T-cell (primary cell): Measurements from ENCODE around the gene SYK. TPM values are rescaled to one million over a fixed set of nuclear protein-coding genes. Genes with fewer than 3 reads are reported as not detected.

ENCODE experiments used
- ATAC-seq, 4 experiments: fragments of 200-7000 bp in 3 of 4; fragments of 150-1000 bp in 1 of 4; cut with Tn5 transposase; replicated peaks in 1 of 4; 1 replicate in 3 of 4; 2 replicates in 1 of 4; pipeline ENCODE4 v1.10.0; 2021; ENCODE audit warnings: moderate library complexity in 3 of 4, mild to moderate bottlenecking in 2 of 4, moderate number of reproducible peaks in 1 of 4
- CTCF ChIA-PET, 2 donors: fragments of 300-600 bp; sonication (Branson Sonifier 250); formaldehyde crosslinking; loops; one replicate each; lab custom pipeline; 2022; ENCODE audit warnings: antibody characterized with exemption in 2 of 2; lab: Charles Lee
- POLR2A ChIA-PET, 2 donors: fragments of 300-600 bp; sonication (Branson Sonifier 250); formaldehyde crosslinking; loops; one replicate each; lab custom pipeline; 2022; ENCODE audit warnings: antibody characterized with exemption in 2 of 2; lab: Charles Lee
- DNase-seq, 35 experiments: peaks; one replicate each; pipeline versions ENCODE4 v3.0.0 to v3.0.0-alpha.2; 2013 to 2023
- H3K27ac ChIP-seq: one replicate; pipeline ENCODE4 v1.5.1; 2013; ENCODE audit warnings: low read length
- H3K27me3 ChIP-seq, 2 experiments: replicated peaks in 1 of 2; 1 replicate in 1 of 2; 2 replicates in 1 of 2; pipeline versions ENCODE4 v1.6.1 to v1.7.0; 2013; ENCODE audit warnings: low read length in 1 of 2, mixed read lengths in 1 of 2; ENCODE audit not compliant: control insufficient read depth in 2 of 2, insufficient read depth in 2 of 2; ENCODE audit errors: extremely low read depth in 1 of 2
- H3K36me3 ChIP-seq, 2 donors: 1 replicate in 1 of 2; 2 replicates in 1 of 2; pipeline versions ENCODE4 v1.6.1 to v1.7.0; 2013; ENCODE audit warnings: low read length in 1 of 2; ENCODE audit not compliant: control insufficient read depth in 2 of 2, insufficient read depth in 1 of 2; ENCODE audit errors: extremely low read depth in 1 of 2
- H3K4me1 ChIP-seq, 2 experiments: 1 replicate in 1 of 2; 2 replicates in 1 of 2; pipeline versions ENCODE4 v1.6.1 to v1.7.0; 2013; ENCODE audit warnings: low read length in 2 of 2, mixed read lengths in 1 of 2; ENCODE audit not compliant: insufficient read depth in 2 of 2, control insufficient read depth in 1 of 2; ENCODE audit errors: extremely low read depth in 1 of 2
- H3K4me3 ChIP-seq, 2 donors: 1 replicate in 1 of 2; 2 replicates in 1 of 2; pipeline versions ENCODE4 v1.5.1 to v1.7.0; 2013; ENCODE audit warnings: mild to moderate bottlenecking in 2 of 2, low read length in 1 of 2, moderate library complexity in 1 of 2; ENCODE audit not compliant: control insufficient read depth in 1 of 2; ENCODE audit errors: extremely low read depth in 1 of 2
- H3K9me3 ChIP-seq: 2 replicates; pipeline ENCODE4 v1.7.0; 2013
- H3K27ac Mint-ChIP-seq, 2 donors: one replicate each; pipeline ENCODE4 v1.8.0; 2020 to 2021; ENCODE audit warnings: mild to moderate bottlenecking in 2 of 2, mixed read lengths in 2 of 2
- H3K27me3 Mint-ChIP-seq, 2 donors: one replicate each; pipeline ENCODE4 v1.8.0; 2021 to 2022; ENCODE audit warnings: mixed read lengths in 2 of 2
- H3K36me3 Mint-ChIP-seq: one replicate; pipeline ENCODE4 v1.8.0; 2021; ENCODE audit warnings: mixed read lengths
- H3K4me1 Mint-ChIP-seq, 3 donors: one replicate each; pipeline ENCODE4 v1.8.0; 2020 to 2022; ENCODE audit warnings: mixed read lengths in 3 of 3, mild to moderate bottlenecking in 1 of 3
- H3K4me3 Mint-ChIP-seq, 3 donors: one replicate each; pipeline ENCODE4 v1.8.0; 2020 to 2022; ENCODE audit warnings: mild to moderate bottlenecking in 3 of 3, mixed read lengths in 3 of 3, moderate library complexity in 3 of 3
- H3K9me3 Mint-ChIP-seq, 3 donors: one replicate each; pipeline ENCODE4 v1.8.0; 2020 to 2022; ENCODE audit warnings: mixed read lengths in 3 of 3
- WGBS: methylation state at CpG from one replicate; pipeline ENCODE4 v1.1.5; 2013; ENCODE audit warnings: missing lambda C conversion rate; ENCODE audit not compliant: insufficient coverage; 5-methylcytosine and 5-hydroxymethylcytosine counted together
- total RNA-seq, 35 experiments: library from RNA in 6 of 35; stranded (reverse) in 6 of 35; fragments of 120-200 nt in 1 of 35; gene quantifications; one replicate each; pipeline versions ENCODE4 v1.2.1 to v1.2.4 and lab custom pipeline; 2013 to 2026

Gene SYK
- total RNA-seq, 5 donors from 2014 or later (not counting 1 experiment from before 2014, with no cell fraction given) = 1.0 to 10.7 (median 3.9) TPM

DNA sequence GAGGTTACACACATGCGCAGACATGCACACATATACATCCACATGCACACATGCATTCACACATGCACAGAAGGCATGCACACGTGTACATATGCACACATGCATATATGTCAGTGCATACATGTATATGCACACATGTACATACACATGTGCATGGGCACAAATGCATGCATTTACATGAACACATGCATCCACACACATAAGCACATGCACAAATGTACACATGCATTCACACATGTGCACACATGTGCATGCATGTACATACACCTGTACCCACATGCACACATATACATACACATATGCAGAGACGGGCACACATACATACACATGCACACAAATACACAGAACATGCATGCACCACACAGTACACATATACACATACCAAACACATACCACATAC is 97.7 kb downstream of the SYK start:
- H3K27ac Mint-ChIP-seq = no peak overlapping the region
- ATAC-seq (no peak), DNase-seq (no peak)
- no peak overlapping the region for H3K4me3 Mint-ChIP-seq
- H3K27ac ChIP-seq = no peak overlapping the region
- H3K4me1 ChIP-seq = no peaks in the 10 kb centered on the region
- H3K9me3 Mint-ChIP-seq = peaks cover 0 to 4% (median 0%) of the 10 kb centered on the region in 3 donors
- ChIA-PET CTCF (no interaction called here), POLR2A (no interaction called here)
- no peaks in the 10 kb centered on the region for H3K4me1 Mint-ChIP-seq
- H3K36me3 ChIP-seq = no peaks in the 10 kb centered on the region
- no peaks in the 10 kb centered on the region for H3K36me3 Mint-ChIP-seq
- no peaks in the 10 kb centered on the region for H3K9me3 ChIP-seq
- no peaks in the 10 kb centered on the region for H3K27me3 Mint-ChIP-seq
- peaks cover 0 to 7% of the 10 kb centered on the region in 2 experiments for H3K27me3 ChIP-seq
- no peak overlapping the region for H3K4me3 ChIP-seq
- WGBS = 95% methylated on average over 3 of the region's 3 CpGs

DNA sequence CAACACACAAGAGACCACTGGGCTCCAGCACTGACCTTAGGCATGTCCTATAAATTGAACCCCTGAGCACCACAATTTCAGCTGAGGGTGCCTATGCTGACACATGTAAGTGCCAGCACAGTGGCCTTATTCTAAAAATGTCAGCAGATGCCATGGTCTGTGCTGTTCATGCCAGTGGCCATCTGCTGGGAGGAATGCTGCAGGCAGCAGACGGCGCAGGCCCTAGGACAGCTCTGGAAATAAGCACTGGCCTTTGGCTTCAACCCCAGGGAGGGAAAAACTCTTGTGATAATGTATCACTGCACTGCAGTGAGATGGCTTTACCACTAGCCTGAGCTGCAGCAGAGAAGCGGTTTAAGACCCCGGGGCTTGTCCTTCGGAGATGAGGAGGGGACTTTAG is 98.5 kb downstream of the SYK start:
- Mint-ChIP-seq H3K36me3 (no peaks in the 10 kb centered on the region), H3K27ac (no peak overlapping the region), H3K9me3 (peaks cover 0 to 4% (median 0%) of the 10 kb centered on the region in 3 donors), H3K4me3 (no peak overlapping the region), H3K27me3 (no peaks in the 10 kb centered on the region), H3K4me1 (no peaks in the 10 kb centered on the region)
- ATAC-seq (no peak), DNase-seq (no peak)
- Histone ChIP-seq H3K4me3 (no peak overlapping the region), H3K27ac (no peak overlapping the region), H3K27me3 (peaks cover 0 to 7% of the 10 kb centered on the region in 2 experiments), H3K9me3 (no peaks in the 10 kb centered on the region), H3K36me3 (no peaks in the 10 kb centered on the region), H3K4me1 (no peaks in the 10 kb centered on the region)
- WGBS = 61% methylated on average over 5 of the region's 5 CpGs
- ChIA-PET POLR2A (no interaction called here), CTCF (no interaction called here)

DNA sequence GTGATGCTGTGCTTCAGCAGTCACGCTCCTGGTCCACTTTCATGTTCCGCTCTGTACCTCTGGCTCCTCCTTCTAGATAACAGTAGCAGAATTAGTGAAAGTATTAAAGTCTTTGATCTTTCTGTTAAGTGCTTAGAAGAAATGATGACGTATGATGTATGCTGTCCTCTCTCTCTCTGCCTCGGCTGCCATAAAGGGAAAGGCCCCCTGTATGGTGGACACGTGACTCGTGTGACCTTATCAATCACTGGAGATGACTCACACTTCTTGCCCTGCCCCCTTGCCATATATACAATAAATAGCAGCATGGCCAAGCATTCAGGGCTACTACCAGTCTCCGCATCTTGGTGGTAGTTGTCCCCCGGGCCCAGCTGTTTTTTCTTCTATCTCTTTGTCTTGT is 100.3 kb downstream of the SYK start:
- no peaks in the 10 kb centered on the region for H3K4me1 Mint-ChIP-seq
- DNase-seq = no peak
- Histone ChIP-seq H3K36me3 (no peaks in the 10 kb centered on the region), H3K27me3 (peaks cover 0 to 7% of the 10 kb centered on the region in 2 experiments), H3K4me1 (no peaks in the 10 kb centered on the region), H3K9me3 (no peaks in the 10 kb centered on the region), H3K4me3 (no peak overlapping the region), H3K27ac (no peak overlapping the region)
- ChIA-PET POLR2A (no interaction called here), CTCF (no interaction called here)
- no peaks in the 10 kb centered on the region for H3K36me3 Mint-ChIP-seq
- H3K27me3 Mint-ChIP-seq = no peaks in the 10 kb centered on the region
- no peak overlapping the region for H3K27ac Mint-ChIP-seq
- 92% methylated on average over 2 of the region's 8 CpGs for WGBS
- H3K9me3 Mint-ChIP-seq = peaks cover 0 to 4% (median 0%) of the 10 kb centered on the region in 3 donors
- no peak for ATAC-seq
- H3K4me3 Mint-ChIP-seq = no peak overlapping the region

DNA sequence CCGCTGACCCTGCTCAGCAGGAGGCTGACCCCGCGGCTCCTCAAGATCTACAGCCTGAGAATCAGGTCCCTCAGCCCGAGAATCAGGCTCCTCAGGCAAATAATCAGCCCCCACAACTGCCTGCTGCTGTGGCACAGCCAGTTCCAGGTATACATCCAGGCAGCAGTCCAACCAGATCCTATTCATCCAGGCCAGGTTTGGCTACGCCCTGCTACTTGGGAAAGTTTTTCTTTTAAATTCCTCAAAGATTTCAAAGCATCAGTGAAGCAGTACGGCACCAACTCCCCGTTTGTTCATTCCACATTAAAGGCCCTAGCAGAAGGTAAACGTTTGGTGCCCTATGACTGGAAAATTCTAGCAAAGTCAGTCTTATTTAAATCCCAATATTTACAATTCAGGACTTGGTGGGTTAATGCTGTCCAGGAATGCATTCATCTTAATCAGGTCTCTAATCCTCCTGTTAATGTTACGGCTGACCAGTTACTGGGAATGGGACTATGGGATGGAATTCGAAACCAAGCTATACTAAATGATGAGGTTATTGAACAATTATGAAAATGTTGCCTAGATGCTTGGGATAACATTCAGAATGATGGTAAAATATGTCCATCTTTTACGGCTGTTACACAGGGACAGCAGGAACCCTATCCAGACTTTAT is 102.3 kb downstream of the SYK start:
- CTCF ChIA-PET = no interaction called here
- no peak overlapping the region for H3K27ac ChIP-seq
- no peak for ATAC-seq

DNA sequence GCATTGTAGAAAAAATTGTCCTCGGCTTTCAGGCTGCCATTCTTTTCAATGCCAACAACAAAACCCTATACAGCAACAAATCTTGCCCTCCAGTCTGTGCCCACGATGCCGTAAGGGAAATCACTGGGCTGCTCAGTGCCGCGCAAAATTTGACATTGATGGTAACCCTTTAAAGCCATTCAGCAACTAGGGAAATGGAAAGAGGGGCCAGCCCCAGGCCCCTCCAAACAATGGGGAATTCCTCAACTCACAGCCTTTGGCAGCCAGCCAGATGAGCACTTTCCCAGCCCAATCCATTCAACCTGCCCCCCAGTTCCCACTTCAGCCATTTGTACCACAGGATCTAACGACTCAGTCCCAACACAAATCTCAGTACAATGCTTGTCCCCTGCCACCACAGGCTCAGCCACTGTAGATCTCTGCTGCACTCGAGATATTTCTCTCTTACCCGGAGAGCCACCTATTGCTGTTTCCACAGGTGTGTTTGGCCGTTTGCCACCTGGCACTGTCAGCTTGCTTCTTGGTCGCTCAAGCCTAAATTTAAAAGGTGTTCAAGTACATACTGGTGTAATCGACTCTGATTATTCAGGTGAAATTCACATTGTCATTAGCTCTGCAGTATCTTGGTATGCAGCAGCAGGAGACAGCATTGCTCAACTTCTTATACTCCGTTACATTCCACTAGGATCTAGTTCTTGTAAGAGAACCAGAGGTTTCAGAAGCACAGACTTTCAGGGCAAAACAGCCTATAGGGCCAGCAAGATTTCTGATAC is 103.3 kb downstream of the SYK start:
- Histone ChIP-seq H3K4me1 (no peaks in the 10 kb centered on the region), H3K36me3 (no peaks in the 10 kb centered on the region), H3K4me3 (no peak overlapping the region), H3K27me3 (peaks cover 0 to 2% of the 10 kb centered on the region in 2 experiments), H3K27ac (no peak overlapping the region), H3K9me3 (no peaks in the 10 kb centered on the region)
- no peak overlapping the region for H3K4me3 Mint-ChIP-seq
- ChIA-PET POLR2A (no interaction called here), CTCF (no interaction called here)
- WGBS = 79% methylated on average over 8 of the region's 12 CpGs
- H3K4me1 Mint-ChIP-seq = no peaks in the 10 kb centered on the region
- no peak for DNase-seq
- H3K27ac Mint-ChIP-seq = no peak overlapping the region
- no peaks in the 10 kb centered on the region for H3K27me3 Mint-ChIP-seq
- H3K9me3 Mint-ChIP-seq = peaks cover 0 to 4% (median 0%) of the 10 kb centered on the region in 3 donors
- ATAC-seq = no peak
- no peaks in the 10 kb centered on the region for H3K36me3 Mint-ChIP-seq

More for the DNA sequence above, 102.3 kb downstream of the SYK start:
- Histone ChIP-seq H3K4me3 (no peak overlapping the region), H3K4me1 (no peaks in the 10 kb centered on the region), H3K36me3 (no peaks in the 10 kb centered on the region), H3K27me3 (peaks cover 0 to 4% of the 10 kb centered on the region in 2 experiments), H3K9me3 (no peaks in the 10 kb centered on the region)
- no peaks in the 10 kb centered on the region for H3K4me1 Mint-ChIP-seq
- POLR2A ChIA-PET = no interaction called here
- H3K4me3 Mint-ChIP-seq = no peak overlapping the region
- no peaks in the 10 kb centered on the region for H3K27me3 Mint-ChIP-seq
- H3K36me3 Mint-ChIP-seq = no peaks in the 10 kb centered on the region
- no peak overlapping the region for H3K27ac Mint-ChIP-seq
- WGBS = 72% methylated on average over 5 of the region's 11 CpGs
- DNase-seq = no peak
- peaks cover 0 to 4% (median 0%) of the 10 kb centered on the region in 3 donors for H3K9me3 Mint-ChIP-seq

DNA sequence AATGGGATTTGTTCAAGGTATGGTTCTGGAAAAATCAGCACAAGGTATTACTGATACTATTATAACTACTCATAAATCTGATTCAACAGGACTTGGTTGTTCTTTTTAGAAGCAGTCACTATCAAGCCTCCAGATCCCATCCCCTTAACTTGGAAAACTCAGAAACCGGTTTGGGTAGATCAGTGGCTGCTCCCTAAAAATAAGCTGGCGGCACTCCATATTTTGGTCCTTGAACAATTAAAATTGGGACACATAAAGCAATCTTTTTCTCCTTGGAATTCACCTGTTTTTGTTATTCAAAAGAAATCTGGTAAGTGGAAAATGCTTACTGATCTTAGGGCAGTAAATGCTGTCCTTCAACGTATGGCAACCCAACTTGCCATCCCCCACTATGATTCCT is 104.2 kb downstream of the SYK start:
- Histone ChIP-seq H3K4me1 (no peaks in the 10 kb centered on the region), H3K27ac (no peak overlapping the region), H3K27me3 (no peaks in the 10 kb centered on the region), H3K4me3 (no peak overlapping the region), H3K36me3 (no peaks in the 10 kb centered on the region), H3K9me3 (no peaks in the 10 kb centered on the region)
- no peak for ATAC-seq
- Mint-ChIP-seq H3K4me1 (no peaks in the 10 kb centered on the region), H3K36me3 (no peaks in the 10 kb centered on the region), H3K4me3 (no peak overlapping the region), H3K27ac (no peak overlapping the region), H3K27me3 (no peaks in the 10 kb centered on the region), H3K9me3 (peaks cover 0 to 4% (median 0%) of the 10 kb centered on the region in 3 donors)
- ChIA-PET POLR2A (no interaction called here), CTCF (no interaction called here)
- no CpG with 5 or more reads among the region's 3 CpGs for WGBS
- DNase-seq = no peak
